ENCODE data around the gene CENPT.

CENPT gene

DNA sequence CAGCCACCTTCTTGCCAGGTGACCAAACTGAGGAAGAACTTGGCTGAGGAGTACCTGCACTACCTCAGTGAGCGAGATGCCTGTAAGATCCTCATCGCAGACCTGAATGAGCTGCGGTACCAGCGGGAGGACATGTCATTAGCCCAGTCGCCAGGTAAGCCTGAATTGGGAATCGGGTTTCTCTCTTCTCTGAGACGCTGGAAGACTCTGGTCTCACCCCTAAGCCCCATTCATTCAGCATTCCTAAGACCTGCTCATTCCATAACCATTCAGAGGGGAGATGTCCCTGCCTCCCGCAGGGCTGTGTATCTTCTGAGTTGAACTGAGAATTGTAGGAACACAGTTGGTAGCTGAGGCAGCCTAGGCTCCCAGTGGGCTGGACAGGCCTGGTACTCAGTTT, 22.4 kb downstream of the CENPT start:
- no peaks in the 10 kb centered on the region for H3K4me1 Mint-ChIP-seq
- no peaks in the 10 kb centered on the region for H3K27me3 Mint-ChIP-seq
- H3K9me3 Mint-ChIP-seq, result no peaks in the 10 kb centered on the region
- ATAC-seq (no peak), DNase-seq (no peak)
- no peak overlapping the region for H3K27ac Mint-ChIP-seq
- H3K36me3 Mint-ChIP-seq (ENCODE audit: low read depth), result peaks cover 1% of the 10 kb centered on the region
- H3K4me3 Mint-ChIP-seq, result no peak overlapping the region

DNA sequence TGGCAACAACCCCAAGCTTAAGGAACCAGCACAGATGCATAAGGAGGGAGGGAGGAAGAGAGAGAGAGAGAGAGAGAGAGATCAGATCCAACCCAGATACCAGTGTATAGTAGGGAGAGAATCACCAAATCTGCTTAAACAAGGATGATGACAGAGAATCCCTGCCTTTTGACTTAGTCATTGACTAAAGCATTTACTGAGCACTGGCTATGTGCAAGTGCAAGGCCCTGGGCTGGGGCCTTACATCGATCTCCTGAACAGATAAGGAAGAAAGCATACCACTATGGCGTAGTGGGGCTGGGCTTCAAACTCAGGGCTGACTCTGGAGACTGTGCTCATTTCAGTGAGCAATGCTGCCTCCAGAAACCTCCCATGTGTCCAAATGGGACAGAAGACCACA, 25.0 kb downstream of the CENPT start:
- no peak overlapping the region for H3K27ac Mint-ChIP-seq
- no peak overlapping the region for H3K4me3 Mint-ChIP-seq
- no peaks in the 10 kb centered on the region for H3K36me3 Mint-ChIP-seq (ENCODE audit: low read depth)
- no peak for DNase-seq
- no peaks in the 10 kb centered on the region for H3K9me3 Mint-ChIP-seq
- no peaks in the 10 kb centered on the region for H3K4me1 Mint-ChIP-seq
- no peak for ATAC-seq
- no peaks in the 10 kb centered on the region for H3K27me3 Mint-ChIP-seq

DNA sequence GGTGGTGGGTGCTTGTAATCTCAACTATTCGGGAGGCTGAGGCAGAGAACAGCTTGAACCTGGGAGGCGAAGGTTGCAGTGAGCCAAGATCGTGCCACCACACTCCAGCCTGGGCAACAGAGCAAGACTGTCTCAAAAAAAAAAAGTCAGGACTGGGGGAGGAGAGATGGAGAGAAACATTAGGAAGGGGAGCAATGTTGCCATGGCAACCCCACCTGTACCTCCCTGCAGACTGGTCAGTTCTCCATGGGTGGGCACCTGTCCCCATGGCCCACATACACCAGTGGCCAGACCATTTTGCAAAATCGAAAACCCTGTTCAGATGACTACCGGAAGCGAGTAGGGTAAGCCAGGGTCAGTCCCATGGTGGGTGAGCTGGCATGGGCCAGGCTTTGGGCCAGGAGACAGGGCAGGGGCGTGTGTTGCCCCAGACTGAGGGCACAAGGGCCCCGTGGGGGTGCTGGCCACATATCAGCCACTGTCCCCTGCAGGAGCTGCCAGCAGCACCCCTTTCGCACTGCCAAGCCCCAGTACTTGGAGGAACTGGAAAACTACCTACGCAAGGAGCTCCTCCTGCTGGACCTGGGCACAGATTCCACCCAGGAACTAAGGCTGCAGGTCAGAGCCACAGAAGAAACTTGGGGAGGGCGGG, 26.8 kb downstream of the CENPT start:
- DNase-seq, result no peak
- no peak for ATAC-seq
- Mint-ChIP-seq H3K9me3 (no peaks in the 10 kb centered on the region), H3K4me3 (no peak overlapping the region), H3K27me3 (no peaks in the 10 kb centered on the region), H3K27ac (no peak overlapping the region), H3K4me1 (peaks cover 2% of the 10 kb centered on the region), H3K36me3 (ENCODE audit: low read depth) (no peaks in the 10 kb centered on the region)

DNA sequence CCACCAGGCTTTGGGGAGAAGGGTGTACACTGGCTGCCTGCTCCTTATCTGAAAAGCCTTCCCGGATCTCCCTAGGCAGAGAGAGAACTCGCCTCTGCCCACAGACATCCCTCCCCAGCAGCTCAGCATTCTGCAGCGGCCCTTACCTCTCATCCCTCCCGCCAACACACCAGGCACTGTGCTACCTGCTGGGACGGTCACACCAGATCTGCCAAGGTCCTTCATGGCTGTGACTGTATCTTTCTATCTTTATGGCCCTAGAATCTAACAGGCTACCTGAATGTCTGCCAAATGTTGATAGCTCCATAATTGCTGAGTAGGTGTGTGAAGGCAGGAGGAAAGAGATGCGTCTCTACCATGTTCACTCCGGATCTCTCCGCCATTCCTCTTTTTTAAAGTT, 32.9 kb downstream of the CENPT start:
- peaks cover 2% of the 10 kb centered on the region for H3K4me1 Mint-ChIP-seq
- ATAC-seq (no peak), DNase-seq (no peak)
- H3K36me3 Mint-ChIP-seq (ENCODE audit: low read depth), result no peaks in the 10 kb centered on the region
- H3K9me3 Mint-ChIP-seq, result no peaks in the 10 kb centered on the region
- no peak overlapping the region for H3K27ac Mint-ChIP-seq
- no peaks in the 10 kb centered on the region for H3K27me3 Mint-ChIP-seq
- no peak overlapping the region for H3K4me3 Mint-ChIP-seq

DNA sequence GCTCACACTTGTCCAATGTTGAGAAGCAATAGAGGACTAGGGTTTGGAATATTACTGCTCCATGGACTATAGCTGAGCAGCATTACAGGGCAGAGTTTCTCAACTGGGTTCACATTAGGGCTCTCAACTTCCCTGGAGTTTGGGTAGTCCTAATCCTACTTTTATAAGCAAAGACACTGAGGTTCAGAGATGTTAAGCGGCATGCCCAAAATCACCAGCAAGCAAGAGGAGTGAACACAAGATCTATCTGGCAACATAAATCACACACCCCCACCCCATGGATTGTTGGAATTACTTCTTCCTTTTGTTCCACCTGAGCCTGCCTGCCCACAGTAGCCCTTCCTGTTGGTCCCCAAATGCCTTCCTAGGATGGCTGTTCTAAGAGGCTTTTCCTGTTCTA, 35.6 kb downstream of the CENPT start:
- Mint-ChIP-seq H3K4me1 (peaks cover 8% of the 10 kb centered on the region), H3K27me3 (no peaks in the 10 kb centered on the region), H3K9me3 (no peaks in the 10 kb centered on the region), H3K27ac (no peak overlapping the region), H3K4me3 (no peak overlapping the region), H3K36me3 (ENCODE audit: low read depth) (no peaks in the 10 kb centered on the region)
- ATAC-seq (no peak), DNase-seq (no peak)

DNA sequence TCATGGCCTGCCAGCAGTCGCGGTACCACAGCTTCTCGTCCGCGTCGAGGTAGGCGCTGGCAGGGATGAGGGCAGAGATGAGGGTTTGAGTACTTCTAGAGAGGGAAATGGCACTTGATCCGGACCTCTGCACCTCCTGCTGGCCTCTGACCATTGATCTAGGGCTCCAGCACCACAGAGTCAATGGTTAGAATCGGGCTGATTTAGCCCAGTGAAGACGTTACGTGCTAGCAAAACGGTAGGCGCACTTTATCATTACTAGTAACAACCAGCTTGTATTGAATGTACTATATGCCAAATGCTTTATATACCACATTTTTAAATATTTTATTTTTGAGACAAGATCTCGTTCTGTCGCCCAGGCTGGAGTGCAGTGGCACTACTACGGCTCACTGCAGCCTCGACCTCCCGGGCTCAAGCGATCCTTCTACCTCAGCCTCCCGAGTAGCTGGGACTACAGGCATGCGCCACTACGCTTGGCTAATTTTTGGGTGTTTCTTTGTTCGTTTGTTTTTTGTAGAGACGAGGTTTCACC, 40.3 kb downstream of the CENPT start:
- Mint-ChIP-seq H3K4me1 (peaks cover 37% of the 10 kb centered on the region), H3K4me3 (peak overlapping the region; percentile 95), H3K27ac (peak overlapping the region; percentile 49), H3K36me3 (ENCODE audit: low read depth) (peaks cover 24% of the 10 kb centered on the region), H3K9me3 (no peaks in the 10 kb centered on the region), H3K27me3 (no peaks in the 10 kb centered on the region)
- ATAC-seq (no peak), DNase-seq (no peak)

DNA sequence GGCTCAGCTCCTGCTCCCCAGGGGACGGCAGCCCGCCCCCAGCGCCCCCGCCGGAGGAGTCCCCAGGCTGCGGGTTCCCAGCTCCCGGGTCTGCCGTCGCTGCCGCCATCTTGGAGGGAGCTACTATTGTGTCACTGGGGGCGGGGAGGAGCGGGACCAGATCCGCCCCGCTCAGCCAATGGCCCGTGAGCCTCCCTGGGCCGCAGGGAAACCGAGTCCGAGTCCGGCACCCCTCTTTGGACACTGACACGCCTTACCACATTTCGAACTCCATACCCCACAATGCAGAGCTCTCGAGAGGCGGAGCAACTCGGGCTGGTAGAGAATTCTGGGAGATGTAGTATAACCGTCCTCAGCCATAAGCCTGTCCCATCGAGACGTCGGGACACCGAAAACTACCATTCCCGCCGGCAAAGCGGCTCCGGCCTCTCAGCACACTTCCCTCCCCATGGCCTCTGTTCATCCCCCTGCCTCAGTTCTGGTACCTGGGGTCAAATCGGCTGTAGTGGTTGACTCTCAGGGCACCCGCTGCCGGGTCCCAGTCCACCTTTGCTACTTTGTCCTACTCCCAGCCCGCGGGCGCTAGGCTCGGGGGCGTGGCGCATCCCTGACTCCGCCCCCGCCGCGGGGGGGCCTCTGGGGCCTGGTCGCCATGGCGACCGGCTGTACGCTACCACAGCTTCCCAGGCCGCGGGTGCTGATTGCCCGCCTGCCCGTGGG, 40.9 kb downstream of the CENPT start, which contains the start of the genes RANBP10 and TSNAXIP1:
Gene RANBP10 (minus strand): TSS at position 133 of the 720 bp plus-strand sequence. CDS start 24 bp downstream, at position 109.
Gene TSNAXIP1 (plus strand): TSS at position 462 of the 720 bp plus-strand sequence. CDS start 261 bp downstream, outside the sequence.
- peak; percentile 98 for ATAC-seq
- Mint-ChIP-seq H3K27me3 (no peaks in the 10 kb centered on the region), H3K4me3 (peak within 1 kb of the TSS; percentile 95)

DNA sequence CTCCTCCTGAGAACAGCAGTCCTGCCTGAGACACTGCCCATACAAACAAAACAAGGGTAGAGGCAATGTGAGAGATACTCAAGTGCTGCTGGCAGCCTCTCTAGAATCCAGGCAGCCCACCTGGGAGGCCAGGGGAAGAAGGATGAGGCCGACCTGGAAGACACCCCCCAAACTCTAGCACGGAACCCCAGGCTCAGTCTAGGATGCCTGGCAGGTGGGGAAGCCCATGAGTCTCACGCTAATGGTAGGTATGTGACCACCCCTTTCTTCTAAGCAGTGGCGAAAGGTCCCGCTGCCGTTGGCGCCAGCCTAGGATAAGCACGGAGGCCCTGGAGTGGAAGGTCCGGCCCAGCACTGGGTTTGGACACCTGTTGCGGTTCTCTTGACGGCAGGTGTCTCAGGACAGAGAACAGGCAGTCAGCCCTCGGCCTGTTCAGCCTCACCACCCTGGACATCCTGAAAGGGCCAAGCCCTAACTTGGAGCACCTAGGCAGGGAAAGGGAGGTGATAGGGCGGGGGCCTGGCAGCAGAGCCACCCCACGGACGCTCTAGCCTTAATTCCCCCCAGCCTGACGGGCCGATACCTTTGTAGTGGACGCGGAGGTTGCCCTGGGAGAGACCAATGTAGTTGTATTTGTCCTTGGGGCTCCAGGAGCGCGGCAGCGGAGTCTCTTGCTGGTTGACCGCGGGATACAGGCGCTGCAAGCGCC, 41.6 kb downstream of the CENPT start:
- Mint-ChIP-seq H3K9me3 (no peaks in the 10 kb centered on the region), H3K27me3 (no peaks in the 10 kb centered on the region), H3K27ac (peak overlapping the region; percentile 73), H3K36me3 (ENCODE audit: low read depth) (peaks cover 38% of the 10 kb centered on the region), H3K4me1 (peaks cover 51% of the 10 kb centered on the region), H3K4me3 (peak overlapping the region; percentile 95)
- peak; percentile 13 for DNase-seq
- no peak for ATAC-seq

More for the DNA sequence above, 40.9 kb downstream of the CENPT start, which contains the start of the genes RANBP10 and TSNAXIP1:
- Mint-ChIP-seq H3K36me3 (ENCODE audit: low read depth) (peaks cover 31% of the 10 kb centered on the region), H3K27ac (peak within 1 kb of the TSS; percentile 94), H3K4me1 (peaks cover 43% of the 10 kb centered on the region), H3K9me3 (no peaks in the 10 kb centered on the region)
- peak; percentile 95 for DNase-seq

DNA sequence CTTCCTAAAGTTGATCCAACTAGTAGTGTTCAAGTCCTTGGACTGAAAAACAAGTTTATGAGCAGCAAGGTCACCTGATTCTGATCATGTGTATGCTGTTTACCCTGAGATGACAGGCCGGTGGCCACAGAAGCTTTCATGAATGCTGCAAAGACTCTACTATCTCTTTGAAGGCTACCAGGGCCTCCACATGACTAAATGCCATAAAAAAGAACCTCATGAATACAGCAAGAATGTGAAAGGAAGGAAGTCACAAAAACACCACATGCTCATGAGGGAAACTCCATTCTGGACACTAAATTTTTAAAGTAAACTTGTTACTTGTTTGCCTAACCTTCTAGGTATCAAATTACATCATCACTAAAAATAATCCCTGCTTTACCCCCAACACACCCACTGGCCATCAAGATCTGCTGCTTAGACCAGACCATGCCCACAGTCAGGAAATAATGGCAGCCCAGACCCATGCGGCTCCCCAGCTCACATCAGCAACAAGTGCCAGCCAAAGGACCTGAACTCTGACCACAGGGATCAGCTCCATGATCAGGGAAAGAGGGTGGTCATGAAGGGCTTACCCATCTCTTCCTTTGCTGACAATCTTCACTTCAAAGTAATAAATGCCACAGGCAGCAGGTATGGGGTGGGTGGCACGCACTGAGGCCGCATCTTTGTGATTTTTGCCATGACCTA, 42.5 kb downstream of the CENPT start:
- Mint-ChIP-seq H3K9me3 (no peaks in the 10 kb centered on the region), H3K27me3 (no peaks in the 10 kb centered on the region), H3K36me3 (ENCODE audit: low read depth) (peaks cover 43% of the 10 kb centered on the region), H3K4me3 (peak overlapping the region; percentile 95), H3K27ac (peak overlapping the region; percentile 73), H3K4me1 (peaks cover 59% of the 10 kb centered on the region)
- no peak for DNase-seq
- ATAC-seq, result no peak

DNA sequence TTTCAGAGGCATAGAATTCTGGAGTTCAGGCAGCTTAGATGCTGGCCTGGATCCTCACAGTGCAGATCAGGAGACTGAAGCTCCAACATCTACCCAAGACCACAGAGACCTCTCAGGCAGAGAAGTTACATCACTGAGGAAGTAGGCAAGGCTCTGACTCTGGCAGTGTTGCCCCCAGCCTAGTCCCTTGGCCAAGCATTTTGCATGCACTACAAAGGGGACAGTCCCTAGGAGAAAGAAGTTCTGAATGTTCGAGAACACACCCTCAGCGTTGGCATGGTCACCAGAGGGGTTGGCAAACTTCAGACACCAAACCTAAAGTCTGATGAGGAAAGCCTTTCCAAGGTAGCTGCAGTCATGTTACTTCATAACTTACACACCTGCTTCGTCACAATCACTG, 43.6 kb downstream of the CENPT start:
- H3K36me3 Mint-ChIP-seq (ENCODE audit: low read depth), result peaks cover 47% of the 10 kb centered on the region
- peaks cover 64% of the 10 kb centered on the region for H3K4me1 Mint-ChIP-seq

DNA sequence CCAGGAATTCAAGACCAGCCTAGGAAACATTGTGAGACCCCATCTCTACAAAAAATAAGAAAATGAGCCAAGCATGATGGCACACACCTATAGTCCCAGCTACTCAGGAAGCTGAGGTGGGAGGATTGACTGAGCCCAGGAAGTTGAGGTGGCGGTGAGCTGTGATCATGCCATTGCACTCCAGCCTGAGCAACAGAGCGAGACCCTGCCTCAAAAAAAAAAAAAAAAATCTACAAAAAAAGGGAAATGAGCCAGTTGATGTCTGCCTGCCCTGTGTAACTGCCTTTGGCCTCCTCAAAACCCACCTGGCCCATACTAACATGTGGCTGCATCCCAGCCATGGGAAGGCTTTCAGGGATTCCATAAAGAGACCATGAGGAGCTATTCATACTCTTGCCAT, 45.6 kb downstream of the CENPT start:
- Mint-ChIP-seq H3K4me1 (peaks cover 61% of the 10 kb centered on the region), H3K36me3 (ENCODE audit: low read depth) (peaks cover 52% of the 10 kb centered on the region), H3K27me3 (no peaks in the 10 kb centered on the region), H3K27ac (peak overlapping the region; percentile 59), H3K9me3 (no peaks in the 10 kb centered on the region), H3K4me3 (peak overlapping the region; percentile 8)
- ATAC-seq (no peak), DNase-seq (no peak)

More for the DNA sequence above, 43.6 kb downstream of the CENPT start:
- Mint-ChIP-seq H3K27ac (peak overlapping the region; percentile 59), H3K27me3 (no peaks in the 10 kb centered on the region), H3K4me3 (peak overlapping the region; percentile 18), H3K9me3 (no peaks in the 10 kb centered on the region)
- ATAC-seq (no peak), DNase-seq (peak; percentile 30)

DNA sequence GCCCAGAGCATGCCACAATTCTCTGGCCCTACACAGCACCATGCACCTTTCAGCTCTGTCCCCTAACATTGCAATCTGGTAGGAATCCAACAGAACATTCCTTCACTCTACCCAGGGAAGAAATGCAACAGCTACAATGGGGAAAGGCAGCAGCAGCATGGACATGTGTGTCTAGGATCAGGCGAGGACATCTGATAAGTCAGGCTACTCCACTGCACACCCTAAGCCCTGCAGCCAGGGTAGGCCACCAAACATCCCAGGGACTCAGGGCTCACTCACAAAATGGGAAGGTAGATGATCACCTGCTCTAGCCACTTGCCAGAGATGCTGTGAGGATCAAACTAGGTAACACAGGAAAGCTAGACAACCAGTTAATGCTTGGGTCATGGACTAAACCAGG, 46.3 kb downstream of the CENPT start:
- no peak for ATAC-seq
- H3K27ac Mint-ChIP-seq, result no peak overlapping the region
- no peak for DNase-seq
- H3K36me3 Mint-ChIP-seq (ENCODE audit: low read depth), result peaks cover 55% of the 10 kb centered on the region
- no peaks in the 10 kb centered on the region for H3K27me3 Mint-ChIP-seq
- H3K9me3 Mint-ChIP-seq, result no peaks in the 10 kb centered on the region
- peaks cover 61% of the 10 kb centered on the region for H3K4me1 Mint-ChIP-seq
- H3K4me3 Mint-ChIP-seq, result no peak overlapping the region

DNA sequence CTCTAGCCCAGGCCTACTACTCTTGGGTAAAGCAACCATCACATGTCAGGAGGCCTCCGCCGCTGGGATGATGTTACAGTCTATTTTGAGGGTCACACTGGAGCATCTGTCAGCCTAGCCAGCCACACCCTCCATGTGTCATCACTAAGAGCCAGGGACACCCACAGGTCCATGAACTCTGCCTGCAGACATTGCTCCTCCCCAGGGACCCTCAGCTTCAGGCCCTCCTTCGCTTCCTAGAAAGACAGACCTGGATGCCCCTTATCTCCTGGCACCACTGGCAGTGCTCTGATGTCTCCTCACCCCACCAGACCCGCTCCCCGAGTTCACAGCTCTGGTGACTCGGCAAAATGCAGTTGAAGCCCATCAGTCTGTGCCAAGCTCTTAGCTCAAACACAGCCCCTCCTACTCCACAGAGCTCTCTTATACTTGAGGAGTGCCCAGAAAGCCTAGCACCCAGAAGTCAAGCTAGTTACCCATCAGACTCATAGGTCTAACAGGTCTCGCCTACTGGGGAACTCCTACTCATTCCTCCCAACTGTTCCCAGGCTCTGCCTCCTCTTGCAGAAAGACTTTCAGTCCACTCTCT, 47.1 kb downstream of the CENPT start:
- Mint-ChIP-seq H3K9me3 (no peaks in the 10 kb centered on the region), H3K4me1 (peaks cover 59% of the 10 kb centered on the region), H3K27ac (peak overlapping the region; percentile 53), H3K27me3 (no peaks in the 10 kb centered on the region), H3K36me3 (ENCODE audit: low read depth) (peaks cover 56% of the 10 kb centered on the region), H3K4me3 (no peak overlapping the region)
- ATAC-seq (no peak), DNase-seq (no peak)

Measured in activated naive CD8-positive, alpha-beta T cell treated with anti-CD3 and anti-CD28 coated beads, Interleukin-2, amount 50 U/mL, for 24 hours (primary cell).